Activated B cell treated with CpG ODN at 0.5 μM for 24 hours (primary cell): ENCODE results near the gene RTL10. TPM values are rescaled to one million over a fixed set of nuclear protein-coding genes. Genes with fewer than 3 reads are reported as not detected.
A peak's percentile ranks its signal among the peaks of the same experiment; 100 is the strongest.

Experiments
- ATAC-seq: fragments of 200-7000 bp; cut with Tn5 transposase; one replicate; pipeline ENCODE4 v1.10.0; 2021; ENCODE audit warnings: low read depth, mild to moderate bottlenecking, moderate library complexity
- CTCF ChIA-PET: fragments of 350-600 bp; sonication (Branson Sonifier 250); formaldehyde crosslinking; loops from one replicate; lab custom pipeline; 2021; ENCODE audit warnings: antibody characterized with exemption; lab: Charles Lee
- POLR2A ChIA-PET: fragments of 350-600 bp; sonication (Branson Sonifier 250); formaldehyde crosslinking; loops from one replicate; lab custom pipeline; 2021; ENCODE audit warnings: antibody characterized with exemption; lab: Charles Lee
- DNase-seq: peaks from one replicate; pipeline ENCODE4 v3.0.0; 2022
- H3K27ac Mint-ChIP-seq: one replicate; pipeline ENCODE4 v1.8.0; 2020; ENCODE audit warnings: mixed read lengths
- H3K27me3 Mint-ChIP-seq: one replicate; pipeline ENCODE4 v1.8.0; 2021; ENCODE audit warnings: mixed read lengths
- H3K36me3 Mint-ChIP-seq: one replicate; pipeline ENCODE4 v1.8.0; 2021; ENCODE audit warnings: low read depth, mixed read lengths
- H3K4me1 Mint-ChIP-seq: one replicate; pipeline ENCODE4 v1.8.0; 2021; ENCODE audit warnings: mixed read lengths
- H3K4me3 Mint-ChIP-seq: one replicate; pipeline ENCODE4 v1.8.0; 2020; ENCODE audit warnings: mild to moderate bottlenecking, mixed read lengths
- H3K9me3 Mint-ChIP-seq: one replicate; pipeline ENCODE4 v1.8.0; 2020; ENCODE audit warnings: mixed read lengths
- CTCF ChIP-seq: fragments of 200-600 bp; IDR thresholded peaks from one replicate; pipeline ENCODE4 v1.8.0; 2022; ENCODE audit warnings: antibody characterized with exemption, mild to moderate bottlenecking
- intact Hi-C: fragments of 100-400 bp; cut with micrococcal nuclease; formaldehyde crosslinking; loops from one replicate; pipeline ENCODE4 v1.15.1; 2024
- total RNA-seq: library from RNA; stranded (reverse); gene quantifications from 2 replicates; pipeline ENCODE4 v1.2.3, GENCODE V29; 2022

The RTL10 gene
- total RNA-seq, 1 donor from 2014 or later: 12.1 TPM

GRCh38 chr22:19847345-19847632, 7.4 kb downstream of the RTL10 start:
- ATAC-seq (no peak), DNase-seq (no peak)
- intact Hi-C loops: no loop called here
- TF ChIP-seq CTCF: no peak
- H3K36me3 Mint-ChIP-seq: peaks cover 21% of the 10 kb centered on the region
- no peaks in the 10 kb centered on the region for H3K9me3 Mint-ChIP-seq
- ChIA-PET POLR2A (no interaction called here), CTCF (no interaction called here)
- peaks cover 19% of the 10 kb centered on the region for H3K4me1 Mint-ChIP-seq
- no peaks in the 10 kb centered on the region for H3K27me3 Mint-ChIP-seq
- no peak overlapping the region for H3K4me3 Mint-ChIP-seq
- no peak overlapping the region for H3K27ac Mint-ChIP-seq

GRCh38 chr22:19846620-19847344, 7.9 kb downstream of the RTL10 start:
- Mint-ChIP-seq H3K4me3 (no peak overlapping the region), H3K27ac (no peak overlapping the region), H3K27me3 (no peaks in the 10 kb centered on the region), H3K36me3 (peaks cover 16% of the 10 kb centered on the region), H3K9me3 (no peaks in the 10 kb centered on the region), H3K4me1 (peaks cover 16% of the 10 kb centered on the region)
- ChIA-PET POLR2A (no interaction called here), CTCF (no interaction called here)
- intact Hi-C loops: no loop called here
- ATAC-seq: no peak
- DNase-seq: no peak
- no peak for TF ChIP-seq CTCF

- intact Hi-C loops: no loop called here
- ChIA-PET CTCF (interaction anchor here (0.9 kb wide), 1 partner anchor 47 kb away, joined by 3 read pairs; no protein-coding TSS in a partner anchor), POLR2A (interaction anchor here (1.4 kb wide), 1 partner anchor 11 kb away, joined by 4 read pairs; no protein-coding TSS in a partner anchor)
- Mint-ChIP-seq H3K36me3 (peaks cover 7% of the 10 kb centered on the region), H3K4me1 (peaks cover 19% of the 10 kb centered on the region), H3K4me3 (no peak overlapping the region), H3K9me3 (no peaks in the 10 kb centered on the region), H3K27me3 (no peaks in the 10 kb centered on the region), H3K27ac (no peak overlapping the region)
- TF ChIP-seq CTCF: no peak
- DNase-seq (no peak), ATAC-seq (peak; percentile 40)
These were observed 9.5 kb downstream of the RTL10 start for GRCh38 chr22:19845054-19845722.

GRCh38 chr22:19844377-19845053, 10.2 kb downstream of the RTL10 start:
- ATAC-seq: peak; percentile 34
- no peak for DNase-seq
- peaks cover 19% of the 10 kb centered on the region for H3K4me1 Mint-ChIP-seq
- no peaks in the 10 kb centered on the region for H3K27me3 Mint-ChIP-seq
- no peak overlapping the region for H3K27ac Mint-ChIP-seq
- TF ChIP-seq CTCF: no peak
- peak overlapping the region; percentile 11 for H3K4me3 Mint-ChIP-seq
- peaks cover 5% of the 10 kb centered on the region for H3K36me3 Mint-ChIP-seq
- intact Hi-C loops: no loop called here
- ChIA-PET CTCF (interaction anchor here (0.9 kb wide), 1 partner anchor 47 kb away, joined by 3 read pairs; no protein-coding TSS in a partner anchor), POLR2A (interaction anchor here (1.4 kb wide), 1 partner anchor 11 kb away, joined by 4 read pairs; no protein-coding TSS in a partner anchor)
- H3K9me3 Mint-ChIP-seq: no peaks in the 10 kb centered on the region

- CTCF ChIA-PET: no interaction called here
- ATAC-seq: no peak
- Mint-ChIP-seq H3K27me3 (no peaks in the 10 kb centered on the region), H3K36me3 (peaks cover 5% of the 10 kb centered on the region), H3K27ac (no peak overlapping the region), H3K4me1 (peaks cover 19% of the 10 kb centered on the region), H3K9me3 (no peaks in the 10 kb centered on the region), H3K4me3 (no peak overlapping the region)
- intact Hi-C loops: no loop called here
- DNase-seq: no peak
- no peak for TF ChIP-seq CTCF
- POLR2A ChIA-PET: no interaction called here
These were observed 10.8 kb downstream of the RTL10 start for GRCh38 chr22:19843857-19844376.
